ENCODE data around the gene CAMLG.

Gene CAMLG

GRCh38 chr5:134784241-134784920 is 46.0 kb downstream of the CAMLG start:
- no peak for DNase-seq (ENCODE audit: low spot score)

DNA sequence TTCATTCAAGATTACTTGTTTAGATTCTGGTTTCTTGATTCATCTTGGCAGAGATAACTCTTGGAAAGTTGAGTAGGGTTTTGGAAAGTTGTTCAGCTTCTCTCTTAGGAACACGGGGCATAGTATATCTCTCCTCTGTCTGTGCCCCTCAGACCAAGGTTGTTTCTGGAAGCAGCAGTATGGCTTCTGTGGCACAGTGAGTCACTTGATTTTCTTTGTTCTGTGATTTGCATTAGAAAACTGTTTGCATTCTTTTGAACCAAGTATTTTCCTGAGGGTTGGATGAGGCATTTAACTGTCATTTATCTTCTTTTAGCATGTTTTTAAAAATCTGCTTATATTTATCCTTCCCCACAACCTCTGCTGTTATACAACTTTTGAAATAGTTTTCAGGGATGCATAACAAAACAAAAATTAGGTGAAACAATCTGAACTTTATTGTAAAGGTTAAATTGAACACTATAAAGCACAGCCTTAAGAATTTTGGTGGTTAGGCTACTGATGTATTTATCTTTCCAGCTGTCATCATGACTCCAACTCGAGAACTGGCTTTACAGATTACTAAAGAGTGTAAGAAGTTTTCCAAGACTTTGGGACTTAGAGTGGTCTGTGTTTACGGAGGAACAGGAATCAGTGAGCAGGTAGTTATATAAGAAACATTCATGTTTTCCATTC is 46.7 kb downstream of the CAMLG start:
- DNase-seq (ENCODE audit: low spot score), result no peak

DNA sequence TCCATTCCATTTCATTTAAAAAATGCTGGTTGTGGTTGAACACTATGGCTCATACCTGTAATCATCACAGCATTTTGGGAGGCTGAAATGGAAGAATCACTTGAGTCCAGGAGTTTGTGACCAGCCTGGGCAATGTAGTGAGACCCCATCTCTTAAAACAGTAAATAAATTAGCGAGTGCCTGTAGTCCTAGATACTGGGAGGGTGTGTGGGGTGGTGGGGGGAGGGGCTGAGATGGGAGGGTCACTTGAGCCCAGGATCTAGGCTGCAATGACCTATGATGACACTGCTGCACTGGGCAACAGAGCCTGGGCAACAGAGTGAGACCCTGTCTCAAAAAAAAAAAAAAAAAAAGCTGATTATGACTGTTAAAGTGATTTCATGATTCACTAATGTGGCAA is 49.3 kb downstream of the CAMLG start:
- no peak for DNase-seq (ENCODE audit: low spot score)

GRCh38 chr5:134791580-134791979 is 53.2 kb downstream of the CAMLG start:
- DNase-seq (ENCODE audit: low spot score), result no peak

DNA sequence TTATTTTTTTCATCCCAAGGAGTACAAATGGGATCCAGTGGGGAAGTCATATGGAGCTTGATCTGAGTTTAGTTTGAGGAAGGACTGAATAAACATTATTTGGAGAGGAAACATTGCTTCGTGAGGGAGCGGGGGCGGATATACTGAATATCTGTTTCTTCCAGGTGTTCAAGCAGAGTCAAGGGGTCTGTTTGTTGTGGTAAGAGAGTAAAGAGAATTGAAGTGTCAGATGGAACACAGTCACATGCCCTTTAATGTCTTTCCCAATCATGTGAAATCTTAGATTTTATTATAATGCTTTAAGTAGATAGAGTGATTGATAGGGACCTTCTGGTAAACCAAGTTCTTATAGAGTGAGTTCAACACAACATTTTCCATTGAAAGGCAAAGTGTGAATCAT is 53.9 kb downstream of the CAMLG start:
- DNase-seq (ENCODE audit: low spot score), result no peak

DNA sequence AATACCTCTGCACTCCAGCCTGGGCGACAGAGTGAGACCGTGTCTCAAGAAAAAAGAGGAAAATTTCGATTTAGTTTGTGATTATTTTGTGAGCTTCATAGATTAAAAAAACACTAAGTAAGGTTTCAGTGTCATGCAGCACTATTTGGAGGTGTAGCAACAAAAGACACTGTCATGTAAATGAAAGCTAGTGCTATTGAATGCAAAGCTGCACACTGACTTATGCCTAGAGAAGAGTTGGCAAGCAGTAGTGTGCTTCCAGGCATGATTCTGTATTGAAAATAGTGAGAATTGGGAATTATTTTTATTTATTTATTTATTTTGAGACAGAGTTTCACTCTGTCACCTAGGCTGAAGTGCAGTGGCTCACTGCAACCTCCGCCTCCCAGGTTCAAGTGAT is 54.8 kb downstream of the CAMLG start:
- DNase-seq (ENCODE audit: low spot score), result no peak

GRCh38 chr5:134794082-134794481 is 55.7 kb downstream of the CAMLG start:
- DNase-seq (ENCODE audit: low spot score), result no peak

GRCh38 chr5:134794819-134795218 is 56.5 kb downstream of the CAMLG start:
- no peak for DNase-seq (ENCODE audit: low spot score)

DNA sequence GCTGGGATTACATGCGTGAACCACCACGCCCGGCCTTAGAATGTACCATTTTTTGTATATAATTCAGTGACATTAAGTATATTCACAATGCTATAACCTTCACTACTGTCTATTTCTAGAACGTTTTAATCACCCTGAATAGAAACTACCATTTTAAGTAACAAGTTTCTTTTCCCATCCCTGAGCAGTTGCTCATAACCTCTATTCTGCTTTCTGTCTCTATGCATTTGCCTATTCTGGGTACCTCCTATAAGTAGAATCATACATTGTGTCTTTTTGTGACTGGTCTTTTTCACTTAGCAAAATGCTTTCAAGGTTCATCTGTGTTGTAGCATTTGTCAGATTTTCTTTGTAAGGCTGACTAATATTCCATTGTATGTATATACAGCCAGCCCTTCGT is 60.1 kb downstream of the CAMLG start:
- DNase-seq (ENCODE audit: low spot score), result no peak

Measured in COLO829 (cell line).